KG1 (cell line): ENCODE data around the gene DIRAS1.
"Not testable (repeated sequence)": the region's sequence is repeated elsewhere in the genome, so short reads cannot be mapped to it uniquely, and the experiment has no call there.

Experiments used
- DNase-seq: peaks from one replicate; lab custom pipeline; 2025; lab: John Stamatoyannopoulos, UW

DIRAS1 gene

GRCh38 chr19:2726904-2727639 lies 5.9 kb upstream of the DIRAS1 start:
- DNase-seq: no peak

GRCh38 chr19:2726160-2726855 lies 5.1 kb upstream of the DIRAS1 start:
- no peak for DNase-seq

GRCh38 chr19:2724148-2724557 lies 3.0 kb upstream of the DIRAS1 start:
- DNase-seq: no peak

- DNase-seq: no peak
These were observed 2.6 kb upstream of the DIRAS1 start for GRCh38 chr19:2723747-2724146.

GRCh38 chr19:2723345-2723715 lies 2.2 kb upstream of the DIRAS1 start:
- DNase-seq: no peak

- no peak for DNase-seq
These were observed 1.6 kb upstream of the DIRAS1 start for GRCh38 chr19:2722541-2723344.

GRCh38 chr19:2721570-2722540 lies 683 bp upstream of the DIRAS1 start:
- DNase-seq: no peak

- no peak for DNase-seq
These were observed 1.0 kb downstream of the DIRAS1 start for GRCh38 chr19:2719920-2720776.

- no peak for DNase-seq
These were observed 1.9 kb downstream of the DIRAS1 start for GRCh38 chr19:2719232-2719735.

- DNase-seq: no peak
These were observed 3.3 kb downstream of the DIRAS1 start for GRCh38 chr19:2717638-2718541.

- no peak for DNase-seq
These were observed 4.2 kb downstream of the DIRAS1 start for GRCh38 chr19:2716722-2717637.

- DNase-seq: no peak
These were observed 4.9 kb downstream of the DIRAS1 start for GRCh38 chr19:2716275-2716650.

GRCh38 chr19:2715470-2716274 lies 5.5 kb downstream of the DIRAS1 start:
- DNase-seq: no peak

GRCh38 chr19:2714531-2715269 lies 6.5 kb downstream of the DIRAS1 start:
- no peak for DNase-seq

- DNase-seq: not testable (repeated sequence)
These were observed 7.1 kb downstream of the DIRAS1 start for GRCh38 chr19:2714102-2714501.

GRCh38 chr19:2713170-2713569 lies 8.0 kb downstream of the DIRAS1 start:
- not testable (repeated sequence) for DNase-seq

- DNase-seq: no peak
These were observed 9.3 kb downstream of the DIRAS1 start for GRCh38 chr19:2711875-2712205.
